DOHH2 (cell line): Measurements from ENCODE around the gene FAM98B.

Source experiments
- CTCF ChIP-seq: fragments of 200-600 bp; sonication (generic); IDR thresholded peaks from one replicate; pipeline ENCODE4 v1.5.1; 2014; ENCODE audit warnings: antibody characterized with exemption, mild to moderate bottlenecking, low read depth, low read length; ENCODE audit not compliant: poor library complexity, severe bottlenecking
- EZH2phosphoT487 ChIP-seq: fragments of 200-600 bp; sonication (generic); IDR thresholded peaks from 2 replicates; pipeline ENCODE4 v1.6.1; 2017; ENCODE audit warnings: borderline replicate concordance, mild to moderate bottlenecking, antibody characterized with exemption, low read length, moderate library complexity, mixed read lengths

- TF ChIP-seq CTCF (no peak), EZH2phosphoT487 (no peak)
These were observed 53.6 kb downstream of the FAM98B start for GRCh38 chr15:38507570-38507969.
